Neutrophil (primary cell): ENCODE measurements around the gene S100P.
A peak's percentile ranks its signal among the peaks of the same experiment; 100 is the strongest.

Source experiments
- H3K27ac ChIP-seq: fragments of 200-600 bp; sonication (generic); 2 replicates; pipeline ENCODE4 v1.5.1; 2016; ENCODE audit warnings: mild to moderate bottlenecking, moderate library complexity
- H3K27me3 ChIP-seq: fragments of 200-600 bp; sonication (generic); 2 replicates; pipeline ENCODE4 v1.6.0; 2016; ENCODE audit warnings: mild to moderate bottlenecking
- H3K36me3 ChIP-seq: fragments of 200-600 bp; sonication (generic); 2 replicates; pipeline ENCODE4 v1.5.1; 2017
- H3K4me1 ChIP-seq, 2 experiments: fragments of 200-600 bp in 1 of 2; sonication (generic) in 1 of 2; 1 replicate in 1 of 2; 2 replicates in 1 of 2; pipeline versions ENCODE4 v1.5.1 to v1.6.1; 2013 to 2016; ENCODE audit warnings: low read depth in 1 of 2, low read length in 1 of 2, mild to moderate bottlenecking in 1 of 2, moderate library complexity in 1 of 2; ENCODE audit not compliant: control insufficient read depth in 1 of 2, insufficient read depth in 1 of 2
- H3K4me3 ChIP-seq, 2 experiments: fragments of 200-600 bp in 1 of 2; sonication (generic) in 1 of 2; 1 replicate in 1 of 2; 2 replicates in 1 of 2; pipeline ENCODE4 v1.5.1; 2013 to 2016; ENCODE audit warnings: low read depth in 1 of 2, low read length in 1 of 2, mild to moderate bottlenecking in 1 of 2, moderate library complexity in 1 of 2
- H3K9me3 ChIP-seq: fragments of 200-600 bp; sonication (generic); 2 replicates; pipeline ENCODE4 v1.5.1; 2016
- TF ChIP-seq, protein P1 (sequence below): fragments of 200-600 bp; sonication (generic); IDR thresholded peaks from 2 replicates; pipeline ENCODE4 v1.5.1; 2016; ENCODE audit warnings: antibody characterized with exemption

Gene S100P

GRCh38 chr4:6715704-6716017 is 22.0 kb downstream of the S100P start:
- H3K9me3 ChIP-seq: no peaks in the 10 kb centered on the region
- no peaks in the 10 kb centered on the region for H3K36me3 ChIP-seq
- H3K4me3 ChIP-seq: peak overlapping the region; percentile 91 to 95
- no peaks in the 10 kb centered on the region for H3K27me3 ChIP-seq
- TF ChIP-seq, protein P1, sequence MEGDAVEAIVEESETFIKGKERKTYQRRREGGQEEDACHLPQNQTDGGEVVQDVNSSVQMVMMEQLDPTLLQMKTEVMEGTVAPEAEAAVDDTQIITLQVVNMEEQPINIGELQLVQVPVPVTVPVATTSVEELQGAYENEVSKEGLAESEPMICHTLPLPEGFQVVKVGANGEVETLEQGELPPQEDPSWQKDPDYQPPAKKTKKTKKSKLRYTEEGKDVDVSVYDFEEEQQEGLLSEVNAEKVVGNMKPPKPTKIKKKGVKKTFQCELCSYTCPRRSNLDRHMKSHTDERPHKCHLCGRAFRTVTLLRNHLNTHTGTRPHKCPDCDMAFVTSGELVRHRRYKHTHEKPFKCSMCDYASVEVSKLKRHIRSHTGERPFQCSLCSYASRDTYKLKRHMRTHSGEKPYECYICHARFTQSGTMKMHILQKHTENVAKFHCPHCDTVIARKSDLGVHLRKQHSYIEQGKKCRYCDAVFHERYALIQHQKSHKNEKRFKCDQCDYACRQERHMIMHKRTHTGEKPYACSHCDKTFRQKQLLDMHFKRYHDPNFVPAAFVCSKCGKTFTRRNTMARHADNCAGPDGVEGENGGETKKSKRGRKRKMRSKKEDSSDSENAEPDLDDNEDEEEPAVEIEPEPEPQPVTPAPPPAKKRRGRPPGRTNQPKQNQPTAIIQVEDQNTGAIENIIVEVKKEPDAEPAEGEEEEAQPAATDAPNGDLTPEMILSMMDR: no peak
- H3K27ac ChIP-seq: peak overlapping the region; percentile 96
- H3K4me1 ChIP-seq: peaks cover 30 to 43% of the 10 kb centered on the region in 2 experiments

DNA sequence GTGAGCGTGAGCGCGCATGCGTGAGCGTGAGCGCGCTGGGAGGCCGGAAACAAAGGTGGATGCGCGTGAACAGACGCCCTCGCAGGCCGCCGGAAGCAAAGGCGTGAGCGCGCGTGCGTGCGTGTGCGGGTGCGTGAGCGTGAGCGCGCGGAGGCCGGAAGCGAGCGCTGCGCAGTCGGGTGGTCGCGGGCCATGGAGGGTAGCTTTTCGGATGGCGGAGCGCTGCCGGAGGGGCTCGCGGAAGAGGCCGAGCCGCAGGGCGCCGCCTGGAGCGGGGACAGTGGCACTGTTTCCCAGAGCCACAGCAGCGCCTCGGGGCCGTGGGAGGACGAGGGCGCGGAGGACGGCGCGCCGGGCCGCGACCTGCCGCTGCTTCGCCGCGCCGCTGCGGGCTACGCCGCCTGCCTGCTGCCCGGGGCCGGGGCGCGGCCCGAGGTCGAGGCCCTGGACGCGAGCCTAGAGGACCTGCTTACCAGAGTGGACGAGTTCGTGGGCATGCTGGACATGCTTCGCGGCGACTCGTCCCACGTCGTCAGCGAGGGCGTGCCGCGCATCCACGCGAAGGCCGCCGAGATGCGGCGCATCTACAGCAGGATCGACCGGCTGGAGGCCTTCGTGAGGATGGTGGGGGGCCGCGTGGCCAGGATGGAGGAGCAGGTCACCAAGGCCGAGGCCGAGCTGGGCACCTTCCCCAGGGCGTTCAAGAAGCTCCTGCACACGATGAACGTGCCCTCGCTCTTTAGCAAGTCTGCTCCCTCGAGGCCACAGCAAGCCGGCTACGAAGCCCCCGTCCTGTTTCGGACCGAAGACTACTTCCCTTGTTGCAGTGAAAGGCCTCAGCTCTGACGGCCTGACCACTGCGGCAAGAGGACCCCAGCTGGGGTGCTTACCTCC is 22.6 kb downstream of the S100P start, which contains the start of gene BLOC1S4:
Gene BLOC1S4 (plus strand): TSS at position 157 of the 894 bp plus-strand sequence. CDS start 36 bp downstream, at position 193.
- Histone ChIP-seq H3K9me3 (no peaks in the 10 kb centered on the region), H3K27me3 (no peaks in the 10 kb centered on the region), H3K4me3 (peak within 1 kb of the TSS; percentile 91 to 95), H3K27ac (peak within 1 kb of the TSS; percentile 96), H3K4me1 (peaks cover 24 to 37% of the 10 kb centered on the region in 2 experiments), H3K36me3 (no peaks in the 10 kb centered on the region)
- TF ChIP-seq, protein P1: peak; percentile 48

DNA sequence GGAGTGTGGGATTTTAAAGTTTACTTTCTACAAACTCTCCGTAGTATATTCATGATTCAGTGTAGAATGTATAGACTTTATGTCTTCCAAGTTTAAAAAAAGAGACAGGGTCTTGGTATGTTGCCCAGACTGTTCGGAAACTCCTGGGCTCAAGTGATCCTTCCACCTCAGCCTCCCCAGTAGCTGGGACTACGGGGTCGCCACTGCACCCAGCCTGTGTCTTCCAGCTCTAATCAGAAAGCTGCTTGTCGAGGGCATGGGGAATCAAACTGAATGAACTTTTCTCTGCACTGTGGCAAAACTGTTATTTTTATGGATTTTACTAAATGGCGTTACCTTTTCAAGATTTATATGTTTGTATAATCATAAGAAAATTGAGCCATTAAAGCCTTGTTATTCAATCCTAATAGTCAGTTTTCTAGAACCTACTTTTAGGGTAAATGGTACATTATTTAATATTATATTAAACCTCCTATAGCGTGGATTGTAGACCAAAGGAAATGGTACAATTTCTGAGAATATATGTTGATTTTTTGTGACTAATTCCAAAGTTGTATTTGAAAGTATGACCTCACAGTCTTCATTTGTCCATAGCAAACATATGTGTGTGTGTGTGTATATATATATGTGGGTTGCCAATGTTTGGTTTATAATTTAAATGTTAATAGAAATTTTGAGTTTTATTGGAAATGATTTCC is 23.4 kb downstream of the S100P start:
- TF ChIP-seq, protein P1: no peak
- Histone ChIP-seq H3K9me3 (no peaks in the 10 kb centered on the region), H3K27ac (peak overlapping the region; percentile 96), H3K4me3 (peak overlapping the region; percentile 91 to 95), H3K36me3 (no peaks in the 10 kb centered on the region), H3K27me3 (no peaks in the 10 kb centered on the region), H3K4me1 (peaks cover 21 to 31% of the 10 kb centered on the region in 2 experiments)

DNA sequence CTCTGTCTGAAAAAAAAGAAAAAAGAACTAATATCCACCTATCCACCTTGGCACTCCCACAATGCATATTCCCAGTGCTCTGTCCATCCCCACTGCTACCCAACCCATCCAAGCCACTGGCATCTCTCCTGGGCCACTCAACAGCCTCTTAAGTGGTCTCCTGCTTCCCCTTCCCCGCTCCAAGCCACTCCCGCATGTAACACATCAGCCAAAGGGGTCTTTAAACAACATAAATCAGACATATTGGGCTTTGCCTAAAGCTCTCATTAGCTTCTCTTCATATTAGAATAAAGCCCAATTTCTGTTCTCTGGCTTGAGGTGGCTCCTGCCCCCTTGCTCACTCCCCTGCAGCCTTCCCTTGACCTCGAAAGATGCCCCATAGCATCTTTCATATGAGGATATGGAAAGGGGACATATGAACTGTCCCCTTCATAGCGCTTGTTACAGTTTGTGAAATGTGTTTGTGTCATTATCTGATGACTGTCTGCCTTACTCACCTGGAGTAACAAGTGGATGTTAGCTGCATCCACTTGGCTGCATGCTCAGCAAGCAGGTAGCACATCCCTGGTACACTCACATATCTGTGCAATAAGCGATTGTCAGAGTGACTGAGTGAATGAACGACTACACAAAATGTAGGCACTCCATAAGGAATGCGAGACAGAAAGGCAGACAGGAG is 25.4 kb downstream of the S100P start:
- TF ChIP-seq, protein P1: no peak
- no peak overlapping the region for H3K4me3 ChIP-seq
- peaks cover 21 to 31% of the 10 kb centered on the region in 2 experiments for H3K4me1 ChIP-seq
- no peaks in the 10 kb centered on the region for H3K36me3 ChIP-seq
- H3K9me3 ChIP-seq: no peaks in the 10 kb centered on the region
- no peaks in the 10 kb centered on the region for H3K27me3 ChIP-seq
- no peak overlapping the region for H3K27ac ChIP-seq

- H3K27me3 ChIP-seq: no peaks in the 10 kb centered on the region
These were observed 26.0 kb downstream of the S100P start for GRCh38 chr4:6719611-6720179.

More at GRCh38 chr4:6719611-6720179, 26.0 kb downstream of the S100P start:
- Histone ChIP-seq H3K27ac (no peak overlapping the region), H3K9me3 (no peaks in the 10 kb centered on the region), H3K4me3 (no peak overlapping the region), H3K36me3 (no peaks in the 10 kb centered on the region), H3K4me1 (peaks cover 21 to 31% of the 10 kb centered on the region in 2 experiments)
- TF ChIP-seq, protein P1: no peak
